ENCODE data around the gene ZBTB39. TPM values are rescaled to one million over a fixed set of nuclear protein-coding genes. Genes with fewer than 3 reads are reported as not detected.

The ZBTB39 gene
- total RNA-seq, 1 experiment from 2014 or later: 7.6 TPM

DNA sequence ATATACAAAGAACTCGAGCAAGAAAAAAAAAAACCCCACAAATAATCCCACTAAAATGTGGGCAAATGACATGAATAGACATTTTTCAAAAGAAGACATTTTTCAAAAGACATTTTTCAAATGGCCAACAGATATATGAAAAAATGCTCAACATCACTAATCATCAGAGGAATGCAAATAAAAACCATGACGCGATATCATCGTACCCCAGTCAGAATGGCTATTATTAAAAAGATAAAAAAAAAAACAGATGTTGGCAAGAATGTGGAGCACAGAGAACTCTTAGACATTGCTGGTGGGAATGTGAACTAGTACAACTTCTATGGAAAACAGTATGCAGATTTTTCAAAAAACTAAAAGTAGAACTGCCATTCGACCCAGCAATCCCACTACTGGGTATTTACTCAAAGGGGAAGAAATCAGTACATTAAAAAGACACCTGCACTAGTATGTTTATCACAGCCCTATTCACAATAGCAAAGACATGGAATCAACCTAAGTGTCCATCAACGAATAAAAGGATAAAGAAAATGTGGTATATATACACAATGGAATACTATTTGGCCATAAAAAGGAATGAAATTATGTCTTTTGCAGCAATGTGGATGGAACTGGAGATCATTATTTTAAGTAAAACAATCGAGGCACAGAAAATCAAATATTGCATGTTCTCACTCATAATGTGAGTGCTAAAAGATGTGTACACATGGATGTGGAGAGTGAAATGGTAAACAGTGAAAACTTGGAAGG is 16.3 kb downstream of the ZBTB39 start:
- no peak for TF ChIP-seq EZH2 (IDR thresholded peaks at IDR 0.05; ENCODE audit: low read depth)
- TF ChIP-seq, protein P1, sequence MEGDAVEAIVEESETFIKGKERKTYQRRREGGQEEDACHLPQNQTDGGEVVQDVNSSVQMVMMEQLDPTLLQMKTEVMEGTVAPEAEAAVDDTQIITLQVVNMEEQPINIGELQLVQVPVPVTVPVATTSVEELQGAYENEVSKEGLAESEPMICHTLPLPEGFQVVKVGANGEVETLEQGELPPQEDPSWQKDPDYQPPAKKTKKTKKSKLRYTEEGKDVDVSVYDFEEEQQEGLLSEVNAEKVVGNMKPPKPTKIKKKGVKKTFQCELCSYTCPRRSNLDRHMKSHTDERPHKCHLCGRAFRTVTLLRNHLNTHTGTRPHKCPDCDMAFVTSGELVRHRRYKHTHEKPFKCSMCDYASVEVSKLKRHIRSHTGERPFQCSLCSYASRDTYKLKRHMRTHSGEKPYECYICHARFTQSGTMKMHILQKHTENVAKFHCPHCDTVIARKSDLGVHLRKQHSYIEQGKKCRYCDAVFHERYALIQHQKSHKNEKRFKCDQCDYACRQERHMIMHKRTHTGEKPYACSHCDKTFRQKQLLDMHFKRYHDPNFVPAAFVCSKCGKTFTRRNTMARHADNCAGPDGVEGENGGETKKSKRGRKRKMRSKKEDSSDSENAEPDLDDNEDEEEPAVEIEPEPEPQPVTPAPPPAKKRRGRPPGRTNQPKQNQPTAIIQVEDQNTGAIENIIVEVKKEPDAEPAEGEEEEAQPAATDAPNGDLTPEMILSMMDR (conservative IDR thresholded peaks at IDR 0.05): no peak
- Histone ChIP-seq H3K27me3 (ENCODE audit: insufficient read depth, low read depth) (no peaks in the 10 kb centered on the region), H3F3A (ENCODE audit: insufficient read depth, low read depth) (peaks cover 6% of the 10 kb centered on the region), H3K9me2 (ENCODE audit: insufficient read depth) (no peaks in the 10 kb centered on the region), H3K79me2 (ENCODE audit: low read depth) (no peaks in the 10 kb centered on the region), H3K4me3 (no peak overlapping the region), H3K4me2 (no peak overlapping the region), H3K4me1 (replicated peaks; ENCODE audit: insufficient read depth) (peaks cover 12% of the 10 kb centered on the region), H4K20me1 (ENCODE audit: insufficient read depth) (no peaks in the 10 kb centered on the region), H3K9me3 (ENCODE audit: insufficient read depth, low read depth) (no peaks in the 10 kb centered on the region), H3K27ac (no peak overlapping the region), H3K36me3 (ENCODE audit: low read depth) (no peaks in the 10 kb centered on the region), H2AFZ (no peak overlapping the region)
- no TSS peak for BruUV-seq (replicated peaks)
- intact Hi-C loops (cut with micrococcal nuclease; ENCODE audit: unreplicated experiment): no loop called here
- DNase-seq: no peak
- POLR2A ChIA-PET (ENCODE audit: unreplicated experiment): no interaction called here
- CTCF ChIA-PET: interaction anchor here (0.7 kb wide), 1 partner anchor 13 kb away, joined by 3 read pairs; no protein-coding TSS in a partner anchor

- Histone ChIP-seq H3K79me2 (ENCODE audit: low read depth) (no peaks in the 10 kb centered on the region), H3K4me3 (no peak overlapping the region), H3K27me3 (ENCODE audit: insufficient read depth, low read depth) (no peaks in the 10 kb centered on the region), H3K36me3 (ENCODE audit: low read depth) (no peaks in the 10 kb centered on the region), H3K4me2 (no peak overlapping the region), H3F3A (ENCODE audit: insufficient read depth, low read depth) (peaks cover 6% of the 10 kb centered on the region), H3K27ac (no peak overlapping the region), H3K9me3 (ENCODE audit: insufficient read depth, low read depth) (no peaks in the 10 kb centered on the region), H2AFZ (no peak overlapping the region), H3K4me1 (replicated peaks; ENCODE audit: insufficient read depth) (peaks cover 12% of the 10 kb centered on the region), H3K9me2 (ENCODE audit: insufficient read depth) (no peaks in the 10 kb centered on the region), H4K20me1 (ENCODE audit: insufficient read depth) (no peaks in the 10 kb centered on the region)
- intact Hi-C loops (cut with micrococcal nuclease; ENCODE audit: unreplicated experiment): no loop called here
- TF ChIP-seq, protein P1 (conservative IDR thresholded peaks at IDR 0.05): no peak
- TF ChIP-seq EZH2 (IDR thresholded peaks at IDR 0.05; ENCODE audit: low read depth): no peak
- POLR2A ChIA-PET (ENCODE audit: unreplicated experiment): no interaction called here
- CTCF ChIA-PET: interaction anchor here (0.7 to 1.5 kb wide), 3 partner anchors 13 to 451 kb away, joined by 3 to 9 read pairs (median 3); no protein-coding TSS in a partner anchor
- DNase-seq: no peak
- no TSS peak for BruUV-seq (replicated peaks)
Observed at GRCh38 chr12:56988207-56988739, 18.1 kb downstream of the ZBTB39 start.

DNA sequence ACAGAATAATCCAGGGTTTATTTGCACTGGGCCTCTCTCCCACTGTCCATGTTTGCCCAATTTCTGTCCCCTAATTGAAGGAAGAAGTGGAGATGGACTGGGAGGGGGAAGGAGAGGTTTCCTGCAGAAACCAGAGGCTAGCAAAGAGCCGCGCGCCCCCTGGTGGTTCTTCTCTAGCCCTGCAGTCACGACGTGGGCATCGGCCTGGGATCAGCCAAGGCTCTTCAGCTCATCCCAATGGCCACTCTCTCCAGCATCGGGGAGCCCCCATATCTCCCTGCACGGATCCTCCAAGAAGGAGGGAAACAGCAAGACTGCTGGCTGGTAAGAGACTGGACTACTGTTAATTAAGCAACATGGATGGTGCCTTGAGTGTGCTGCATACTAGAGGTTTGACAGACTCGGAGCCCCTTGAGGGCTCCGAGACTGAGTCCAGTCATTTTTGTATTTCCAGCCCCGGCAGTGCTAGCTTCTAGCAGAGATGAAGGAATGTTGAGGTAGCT is 18.7 kb downstream of the ZBTB39 start:
- no TSS peak for BruUV-seq (replicated peaks)
- no peaks in the 10 kb centered on the region for H3K9me3 ChIP-seq (ENCODE audit: insufficient read depth, low read depth)
- H3K4me1 ChIP-seq (replicated peaks; ENCODE audit: insufficient read depth): peaks cover 12% of the 10 kb centered on the region
- peak in 1 of 2 experiments; percentile 66 for DNase-seq
- ChIA-PET CTCF (interaction anchor here (1.0 to 1.5 kb wide), 2 partner anchors 14 to 148 kb away, joined by 3 to 9 read pairs; no protein-coding TSS in a partner anchor), POLR2A (ENCODE audit: unreplicated experiment) (interaction anchor here (0.6 to 0.7 kb wide), 2 partner anchors 354 to 1159 kb away, joined by 5 to 6 read pairs; no protein-coding TSS in a partner anchor)
- no peaks in the 10 kb centered on the region for H3K79me2 ChIP-seq (ENCODE audit: low read depth)
- no peaks in the 10 kb centered on the region for H3K9me2 ChIP-seq (ENCODE audit: insufficient read depth)
- no peak overlapping the region for H3K4me3 ChIP-seq
- TF ChIP-seq, protein P1 (conservative IDR thresholded peaks at IDR 0.05): peak; percentile 95
- no peak for TF ChIP-seq EZH2 (IDR thresholded peaks at IDR 0.05; ENCODE audit: low read depth)
- intact Hi-C loops (cut with micrococcal nuclease; ENCODE audit: unreplicated experiment): loop anchor here (1.0 kb wide), 2 partner anchors 147 to 230 kb away; no protein-coding TSS in a partner anchor
- H2AFZ ChIP-seq: no peak overlapping the region
- no peaks in the 10 kb centered on the region for H3K27me3 ChIP-seq (ENCODE audit: insufficient read depth, low read depth)
- no peak overlapping the region for H3K27ac ChIP-seq
- H3F3A ChIP-seq (ENCODE audit: insufficient read depth, low read depth): peaks cover 6% of the 10 kb centered on the region
- H3K36me3 ChIP-seq (ENCODE audit: low read depth): no peaks in the 10 kb centered on the region
- H3K4me2 ChIP-seq: no peak overlapping the region
- no peaks in the 10 kb centered on the region for H4K20me1 ChIP-seq (ENCODE audit: insufficient read depth)
